Measurements from ENCODE around the gene DAGLA. TPM values are rescaled to one million over a fixed set of nuclear protein-coding genes. Genes with fewer than 3 reads are reported as not detected.

DAGLA gene
- total RNA-seq, 4 donors from 2014 or later = 1.1 to 5.4 (median 3.0) TPM

- Histone ChIP-seq H3K27ac (no peak overlapping the region), H3K4me1 (peaks cover 0 to 4% (median 0%) of the 10 kb centered on the region in 4 donors), H3K27me3 (peaks cover 0 to 6% of the 10 kb centered on the region in 2 donors), H3K36me3 (no peaks in the 10 kb centered on the region), H3K4me3 (no peak overlapping the region), H3K9me3 (no peaks in the 10 kb centered on the region)
- 57 to 73% methylated on average over 11 of the region's 11 CpGs for WGBS, 2 donors
- no peak for DNase-seq (ENCODE audit: low spot score in 2 of 2)
- no peak for TF ChIP-seq EP300 (IDR thresholded peaks at IDR 0.05)
- no peak for TF ChIP-seq POLR2A (IDR thresholded peaks at IDR 0.05)
- TF ChIP-seq, protein P1, sequence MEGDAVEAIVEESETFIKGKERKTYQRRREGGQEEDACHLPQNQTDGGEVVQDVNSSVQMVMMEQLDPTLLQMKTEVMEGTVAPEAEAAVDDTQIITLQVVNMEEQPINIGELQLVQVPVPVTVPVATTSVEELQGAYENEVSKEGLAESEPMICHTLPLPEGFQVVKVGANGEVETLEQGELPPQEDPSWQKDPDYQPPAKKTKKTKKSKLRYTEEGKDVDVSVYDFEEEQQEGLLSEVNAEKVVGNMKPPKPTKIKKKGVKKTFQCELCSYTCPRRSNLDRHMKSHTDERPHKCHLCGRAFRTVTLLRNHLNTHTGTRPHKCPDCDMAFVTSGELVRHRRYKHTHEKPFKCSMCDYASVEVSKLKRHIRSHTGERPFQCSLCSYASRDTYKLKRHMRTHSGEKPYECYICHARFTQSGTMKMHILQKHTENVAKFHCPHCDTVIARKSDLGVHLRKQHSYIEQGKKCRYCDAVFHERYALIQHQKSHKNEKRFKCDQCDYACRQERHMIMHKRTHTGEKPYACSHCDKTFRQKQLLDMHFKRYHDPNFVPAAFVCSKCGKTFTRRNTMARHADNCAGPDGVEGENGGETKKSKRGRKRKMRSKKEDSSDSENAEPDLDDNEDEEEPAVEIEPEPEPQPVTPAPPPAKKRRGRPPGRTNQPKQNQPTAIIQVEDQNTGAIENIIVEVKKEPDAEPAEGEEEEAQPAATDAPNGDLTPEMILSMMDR (IDR thresholded peaks at IDR 0.05) = no peak
Measured at GRCh38 chr11:61636676-61637075, 43.5 kb upstream of the DAGLA start.

DNA sequence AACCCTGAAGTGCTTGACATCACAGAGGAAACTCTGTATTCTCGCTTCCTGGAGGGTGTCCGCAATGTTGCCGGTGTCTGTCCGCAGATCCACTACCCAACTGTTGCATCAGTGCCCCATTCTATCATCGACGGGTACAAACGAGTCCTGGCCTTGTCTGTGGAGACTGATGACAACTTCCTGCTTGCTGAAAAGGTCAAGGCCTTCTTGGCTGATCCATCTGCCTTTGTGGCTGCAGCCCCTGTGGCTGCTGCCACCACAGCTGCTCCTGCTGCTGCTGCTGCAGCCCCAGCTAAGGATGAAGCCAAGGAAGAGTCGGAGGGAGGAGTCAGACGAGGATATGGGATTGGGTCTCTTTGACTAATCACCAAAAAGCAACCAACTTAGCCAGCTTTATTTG, 42.9 kb upstream of the DAGLA start:
- DNase-seq (ENCODE audit: low spot score in 2 of 2) = no peak
- Histone ChIP-seq H3K36me3 (no peaks in the 10 kb centered on the region), H3K9me3 (no peaks in the 10 kb centered on the region), H3K4me3 (no peak overlapping the region), H3K27me3 (no peaks in the 10 kb centered on the region), H3K4me1 (peaks cover 0 to 4% (median 0%) of the 10 kb centered on the region in 4 donors), H3K27ac (no peak overlapping the region)
- WGBS, 2 donors = 51 to 63% methylated on average over 9 of the region's 9 CpGs
- TF ChIP-seq POLR2A (IDR thresholded peaks at IDR 0.05) (no peak), EP300 (IDR thresholded peaks at IDR 0.05) (no peak)
- TF ChIP-seq, protein P1 (IDR thresholded peaks at IDR 0.05) = no peak

- 78 to 82% methylated on average over 7 of the region's 7 CpGs for WGBS, 2 donors
- Histone ChIP-seq H3K27me3 (no peaks in the 10 kb centered on the region), H3K36me3 (no peaks in the 10 kb centered on the region), H3K27ac (no peak overlapping the region), H3K4me3 (no peak overlapping the region), H3K4me1 (peaks cover 0 to 4% (median 0%) of the 10 kb centered on the region in 4 donors), H3K9me3 (no peaks in the 10 kb centered on the region)
- DNase-seq (ENCODE audit: low spot score in 2 of 2) = no peak
- TF ChIP-seq EP300 (IDR thresholded peaks at IDR 0.05) (no peak), POLR2A (IDR thresholded peaks at IDR 0.05) (no peak)
- TF ChIP-seq, protein P1 (IDR thresholded peaks at IDR 0.05) = no peak
Measured at GRCh38 chr11:61639816-61640443, 40.3 kb upstream of the DAGLA start.

DNA sequence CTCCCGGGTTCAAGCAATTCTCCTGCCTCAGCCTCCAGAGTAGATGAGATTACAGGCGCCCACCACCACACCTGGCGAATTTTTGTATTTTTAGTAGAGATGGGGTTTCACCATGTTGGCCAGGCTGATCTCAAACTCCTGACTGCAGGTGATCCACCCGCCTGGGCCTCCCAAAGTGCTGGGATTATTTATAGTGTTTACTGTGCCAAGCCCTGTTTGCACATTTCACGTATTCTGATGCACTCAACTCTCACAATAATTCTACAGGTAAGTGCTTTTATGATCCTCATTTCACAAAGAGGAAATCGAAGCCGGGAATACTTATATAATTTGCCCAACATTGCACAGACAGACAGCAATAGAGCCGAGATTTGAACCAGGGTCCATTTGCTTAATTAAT, 38.0 kb upstream of the DAGLA start:
- 72 to 88% methylated on average over 8 of the region's 8 CpGs for WGBS, 2 donors
- DNase-seq (ENCODE audit: low spot score in 2 of 2) = no peak
- peaks cover 0 to 4% (median 0%) of the 10 kb centered on the region in 4 donors for H3K4me1 ChIP-seq
- H3K4me3 ChIP-seq = no peak overlapping the region
- H3K9me3 ChIP-seq = no peaks in the 10 kb centered on the region
- H3K36me3 ChIP-seq = no peaks in the 10 kb centered on the region
- TF ChIP-seq, protein P1 (IDR thresholded peaks at IDR 0.05) = no peak
- TF ChIP-seq EP300 (IDR thresholded peaks at IDR 0.05) (no peak), POLR2A (IDR thresholded peaks at IDR 0.05) (no peak)
- H3K27me3 ChIP-seq = no peaks in the 10 kb centered on the region
- no peak overlapping the region for H3K27ac ChIP-seq

DNA sequence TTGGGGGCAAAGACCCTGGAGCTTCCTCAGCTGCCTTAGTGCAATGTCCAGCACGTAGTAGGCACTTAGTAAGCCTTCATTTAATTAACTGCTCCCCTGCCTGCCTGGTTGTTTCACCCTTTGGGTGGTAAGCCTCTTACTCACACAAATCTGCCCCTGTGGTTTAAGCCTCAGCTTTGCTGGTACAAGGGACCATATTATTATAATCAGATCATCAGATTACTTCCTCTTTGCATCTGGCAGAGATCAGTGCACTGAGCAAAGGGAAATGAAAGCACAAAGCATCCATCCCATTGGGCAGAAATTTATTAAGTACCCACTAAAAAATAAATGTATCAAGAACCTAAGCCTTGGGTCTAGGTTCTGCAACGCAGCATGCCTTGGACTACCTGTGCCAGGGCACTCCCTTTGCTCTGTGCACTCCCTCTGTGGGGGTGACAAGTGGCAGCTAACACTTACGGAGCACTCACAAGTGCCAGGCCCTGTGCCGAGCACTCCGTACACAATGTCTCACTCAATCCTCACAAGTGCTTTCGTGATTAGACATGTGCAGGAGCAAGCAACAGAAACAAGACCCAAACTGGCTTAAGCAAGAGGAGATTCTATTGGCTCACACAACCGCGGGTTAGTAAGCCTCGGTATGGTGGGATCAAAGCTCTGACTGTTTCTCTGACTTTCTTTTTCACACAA, 34.9 kb upstream of the DAGLA start:
- H3K4me3 ChIP-seq = no peak overlapping the region
- H3K27ac ChIP-seq = no peak overlapping the region
- H3K36me3 ChIP-seq = no peaks in the 10 kb centered on the region
- no peak for DNase-seq (ENCODE audit: low spot score in 2 of 2)
- 78 to 84% methylated on average over 9 of the region's 9 CpGs for WGBS, 2 donors
- no peaks in the 10 kb centered on the region for H3K27me3 ChIP-seq
- no peak for TF ChIP-seq EP300 (IDR thresholded peaks at IDR 0.05)
- TF ChIP-seq, protein P1 (IDR thresholded peaks at IDR 0.05) = no peak
- TF ChIP-seq POLR2A (IDR thresholded peaks at IDR 0.05) = no peak
- H3K4me1 ChIP-seq = no peaks in the 10 kb centered on the region
- H3K9me3 ChIP-seq = no peaks in the 10 kb centered on the region

Data from tibial nerve (tissue), 4 donors.